K562 (cell line): ENCODE measurements around the gene CFAP221. TPM values are rescaled to one million over a fixed set of nuclear protein-coding genes. Genes with fewer than 3 reads are reported as not detected.

Source experiments
- ATAC-seq: fragments of 200-7000 bp; cut with Tn5 transposase; 3 replicates; pipeline ENCODE4 v1.9.1; 2020; ENCODE audit warnings: moderate library complexity
- BruUV-seq: library from RNA; stranded (reverse); fragments of 400-500 nt; replicated peaks from 2 replicates; lab custom pipeline; 2021; lab: Mats Ljungman, UMichigan
- CTCF ChIA-PET: fragments of 300-600 bp; formaldehyde crosslinking; extraction: SDS; loops from one replicate; lab custom pipeline; 2021; ENCODE audit warnings: low intra/inter-chr PET ratio; lab: Yijun Ruan, JAX
- POLR2A ChIA-PET: fragments of 300-600, 350-650 bp; sonication (Branson Sonifier 250); formaldehyde crosslinking; extraction: SDS; loops from one replicate; lab custom pipeline; 2021; ENCODE audit warnings: antibody characterized with exemption, inconsistent platforms; lab: Yijun Ruan, JAX
- DNase-seq, 4 experiments: peaks; one replicate each; pipeline versions ENCODE4 v3.0.0 to v3.0.0-alpha.2; 2011 to 2018; ENCODE audit warnings: low spot score in 3 of 4, mixed read lengths in 3 of 4; ENCODE audit errors: extremely low read depth in 1 of 4
- FAIRE-seq: peaks from 2 replicates; lab custom pipeline; 2011; peaks lifted over from hg19 to GRCh38; lab: Jason Lieb, UNC
- H2AFZ ChIP-seq: 2 replicates; pipeline ENCODE4 v1.6.0; 2011; ENCODE audit warnings: low read depth, low read length, control low read depth, inconsistent platforms
- H3K27ac ChIP-seq: fragments of 200-600 bp; 3 replicates; pipeline ENCODE4 v1.8.0; 2011; ENCODE audit warnings: low read depth, mild to moderate bottlenecking, control low read depth, inconsistent platforms, low read length, moderate library complexity, mixed read lengths; ENCODE audit errors: extremely low read depth
- H3K27me3 ChIP-seq, 2 experiments: fragments of 300-600 bp in 1 of 2; 2 replicates in 1 of 2; 3 replicates in 1 of 2; pipeline versions ENCODE4 v1.6.0 to v1.8.0; 2011; ENCODE audit warnings: inconsistent platforms in 2 of 2, low read length in 2 of 2, mild to moderate bottlenecking in 1 of 2, mixed read lengths in 1 of 2, moderate library complexity in 1 of 2; ENCODE audit not compliant: control insufficient read depth in 2 of 2, insufficient read depth in 2 of 2
- H3K36me3 ChIP-seq: fragments of 300-600 bp; 3 replicates; pipeline ENCODE4 v1.8.0; 2011; ENCODE audit warnings: mild to moderate bottlenecking, low read length, inconsistent platforms; ENCODE audit not compliant: control insufficient read depth, insufficient read depth
- H3K4me1 ChIP-seq, 2 experiments: fragments of 200-600 bp in 1 of 2; replicated peaks in 1 of 2; 2 replicates in 1 of 2; 3 replicates in 1 of 2; pipeline versions ENCODE4 v1.5.1 to v1.8.0; 2011; ENCODE audit warnings: inconsistent platforms in 2 of 2, low read length in 2 of 2, mild to moderate bottlenecking in 1 of 2, mixed read lengths in 1 of 2, moderate library complexity in 1 of 2; ENCODE audit not compliant: control insufficient read depth in 2 of 2, insufficient read depth in 2 of 2
- H3K4me2 ChIP-seq: 2 replicates; pipeline ENCODE4 v1.6.1; 2011; ENCODE audit warnings: low read length, control low read depth, inconsistent platforms, mixed read lengths; ENCODE audit not compliant: insufficient read depth
- H3K4me3 ChIP-seq: fragments of 200-600 bp; sonication (generic), shearing (Covaris generic); 2 replicates; pipeline ENCODE4 v1.5.1; 2016; ENCODE audit warnings: control low read depth, inconsistent platforms
- H3K79me2 ChIP-seq: fragments of 200-600 bp; 3 replicates; pipeline ENCODE4 v1.8.0; 2011; ENCODE audit warnings: low read length, inconsistent platforms; ENCODE audit not compliant: control insufficient read depth, insufficient read depth
- H3K9ac ChIP-seq, 2 experiments: 2 replicates each; pipeline versions ENCODE4 v1.6.0 to v1.6.1; 2011; ENCODE audit warnings: low read depth in 2 of 2, low read length in 2 of 2, control low read depth in 1 of 2, inconsistent platforms in 1 of 2, mild to moderate bottlenecking in 1 of 2, mixed read lengths in 1 of 2; ENCODE audit not compliant: insufficient read depth in 1 of 2
- H3K9me1 ChIP-seq: one replicate; pipeline ENCODE4 v1.6.0; 2011; ENCODE audit warnings: inconsistent platforms, mild to moderate bottlenecking, low read length, moderate library complexity; ENCODE audit not compliant: control insufficient read depth, insufficient read depth
- H3K9me3 ChIP-seq: replicated peaks from 2 replicates; pipeline ENCODE4 v1.5.1; 2011; ENCODE audit warnings: low read depth, low read length, inconsistent platforms; ENCODE audit not compliant: control insufficient read depth, insufficient read depth
- H4K20me1 ChIP-seq: replicated peaks from 2 replicates; pipeline ENCODE4 v1.6.1; 2011; ENCODE audit warnings: low read length, inconsistent platforms, mixed read lengths; ENCODE audit not compliant: control insufficient read depth, insufficient read depth
- AFF1 ChIP-seq, 2 experiments: fragments of 450-650 bp; IDR thresholded peaks; 2 replicates each; pipeline ENCODE4 v1.6.1; 2018; ENCODE audit warnings: mild to moderate bottlenecking in 2 of 2, low read depth in 1 of 2; ENCODE audit not compliant: partially characterized antibody in 2 of 2
- ATF4 ChIP-seq: fragments of 450-650 bp; formaldehyde crosslinking; IDR thresholded peaks from 2 replicates; pipeline ENCODE4 v1.4.0; 2022; ENCODE audit warnings: mild to moderate bottlenecking, moderate library complexity
- CLOCK ChIP-seq: fragments of 250-450 bp; sonication (Bioruptor Pico); IDR thresholded peaks from 2 replicates; pipeline ENCODE4 v1.4.0; 2020; ENCODE audit warnings: mild to moderate bottlenecking, moderate library complexity, borderline replicate concordance
- ELK3 ChIP-seq: fragments of 450-650 bp; formaldehyde crosslinking; IDR thresholded peaks from 2 replicates; pipeline ENCODE4 v1.4.0; 2020; ENCODE audit warnings: mild to moderate bottlenecking
- ETS1 ChIP-seq: conservative IDR thresholded peaks from 2 replicates; pipeline ENCODE4 v1.6.1; 2011; ENCODE audit warnings: low read depth, mild to moderate bottlenecking, low read length; ENCODE audit not compliant: control insufficient read depth
- IRF2 ChIP-seq: sonication (generic); formaldehyde crosslinking; IDR thresholded peaks from 2 replicates; pipeline ENCODE4 v1.8.1; 2022; ENCODE audit warnings: mild to moderate bottlenecking, missing genetic modification reagents
- KDM2B ChIP-seq: fragments of 250-450 bp; sonication (Bioruptor Pico); IDR thresholded peaks from 2 replicates; pipeline ENCODE4 v1.8.0; 2021; ENCODE audit warnings: mild to moderate bottlenecking, moderate library complexity
- NONO ChIP-seq, 2 experiments: fragments of 200-400 bp in 1 of 2; fragments of 450-650 bp in 1 of 2; formaldehyde crosslinking in 1 of 2; IDR thresholded peaks; 2 replicates each; pipeline ENCODE4 v1.6.1; 2017; ENCODE audit warnings: low read depth in 2 of 2, mild to moderate bottlenecking in 2 of 2, moderate library complexity in 2 of 2, low read length in 1 of 2
- ZNF717 ChIP-seq: fragments of 250-450 bp; sonication (Bioruptor Pico); IDR thresholded peaks from 2 replicates; pipeline ENCODE4 v1.5.0; 2021
- WGBS: fragments of 100-300 bp; shearing (Covaris generic); methylation state at CpG from one replicate; pipeline ENCODE4 v1.1.6; 2016; ENCODE audit warnings: low coverage, mixed read lengths; ENCODE audit not compliant: insufficient coverage; ENCODE audit errors: missing lambda C conversion rate; 5-methylcytosine and 5-hydroxymethylcytosine counted together
- in situ Hi-C: fragments of 300-500 bp; cut with MboI; formaldehyde crosslinking; loops from 4 replicates; pipeline ENCODE4 v1.15.0; 2018; ENCODE audit warnings: inconsistent platforms, mixed read lengths
- intact Hi-C: fragments of 100-400 bp; cut with micrococcal nuclease; formaldehyde crosslinking; loops from 2 replicates; pipeline ENCODE4 v1.14.2; 2022
- polyA plus RNA-seq, 8 experiments: library from polyadenylated mRNA; depleted of rRNA in 4 of 8; stranded (reverse) in 5 of 8; unstranded in 3 of 8; fragments of >200 nt; fragmentation: Nextera tagmentation in 2 of 8; fragmentation: Illumina TruSeq in 1 of 8; extraction: Ambion mirVana in 2 of 8; extraction: Trizol in 1 of 8; gene quantifications; 2 replicates each; pipeline versions ENCODE4 v1.2.1 to v1.2.3, GENCODE V29; 2011 to 2014; ENCODE audit warnings: inconsistent platforms in 1 of 8, missing spikeins in 1 of 8
- total RNA-seq, 7 experiments: library from RNA; depleted of rRNA in 6 of 7; stranded (reverse); fragments of >200 nt in 6 of 7; fragmentation: Illumina TruSeq in 2 of 7; extraction: Trizol in 2 of 7; gene quantifications; 2 replicates each; pipeline versions ENCODE4 v1.2.1 to v1.2.3, GENCODE V29; 2011 to 2021; ENCODE audit warnings: low replicate concordance in 1 of 7

CFAP221 gene
- total and polyA plus RNA-seq, 9 of the 15 experiments (the other 6 are each of a cell fraction or from before 2014, with no cell fraction given), result 0.09 to 1.4 (median 0.65) TPM

- no peaks in the 10 kb centered on the region for H3K79me2 ChIP-seq
- H3K27me3 ChIP-seq, result peaks cover 4 to 16% of the 10 kb centered on the region in 2 experiments; a peak in 3 of 5 replicates
- H4K20me1 ChIP-seq, result no peaks in the 10 kb centered on the region
- ChIA-PET POLR2A (no interaction called here), CTCF (interaction anchor here (0.6 kb wide), 1 partner anchor 79 kb away, joined by 3 read pairs; no protein-coding TSS in a partner anchor)
- no peak overlapping the region for H3K4me3 ChIP-seq
- no peak overlapping the region for H3K27ac ChIP-seq
- DNase-seq (no peak), FAIRE-seq (no peak), ATAC-seq (no peak)
- 0% methylated on average over 6 of the region's 6 CpGs for WGBS
- H3K9me3 ChIP-seq, result no peaks in the 10 kb centered on the region
- H3K4me1 ChIP-seq, result no peaks in the 10 kb centered on the region
- H3K4me2 ChIP-seq, result no peak overlapping the region
- no TSS peak for BruUV-seq
- in situ Hi-C loops (no loop called here), intact Hi-C loops (no loop called here)
- H2AFZ ChIP-seq, result no peak overlapping the region
- no peak overlapping the region for H3K9ac ChIP-seq
- no peaks in the 10 kb centered on the region for H3K9me1 ChIP-seq
- no peaks in the 10 kb centered on the region for H3K36me3 ChIP-seq
- TF ChIP-seq CLOCK (CRISPR knock-in tag) (no peak), NONO (IDR thresholded peaks at IDR 0.05; ENCODE audit: low read depth in 2 of 2, low read length in 1 of 2) (no peak), ELK3 (CRISPR knock-in tag) (no peak), ZNF717 (CRISPR knock-in tag) (no peak), IRF2 (no peak), ETS1 (no peak), ATF4 (CRISPR knock-in tag) (no peak), KDM2B (no peak), AFF1 (IDR thresholded peaks at IDR 0.05; ENCODE audit: low read depth in 1 of 2, partially characterized antibody in 2 of 2) (no peak)
Measured at GRCh38 chr2:119596638-119597037, 52.4 kb downstream of the CFAP221 start.
